MCF 10A (cell line): ENCODE data around the gene FEV. TPM values are rescaled to one million over a fixed set of nuclear protein-coding genes. Genes with fewer than 3 reads are reported as not detected.

Experiments used
- BruUV-seq: library from RNA; stranded (reverse); fragments of 400-500 nt; replicated peaks from 2 replicates; lab custom pipeline; 2021; lab: Mats Ljungman, UMichigan
- CTCF ChIA-PET: fragments of 300-600 bp; sonication (Branson Sonifier 250); formaldehyde crosslinking; extraction: SDS; loops from one replicate; lab custom pipeline; 2021; ENCODE audit warnings: antibody characterized with exemption, inconsistent platforms; lab: Yijun Ruan, JAX
- POLR2A ChIA-PET: fragments of 300-600, 350-650 bp; sonication (Branson Sonifier 250); formaldehyde crosslinking; extraction: SDS; loops from one replicate; lab custom pipeline; 2020; ENCODE audit warnings: antibody characterized with exemption, inconsistent platforms; lab: Yijun Ruan, JAX
- DNase-seq: peaks from one replicate; pipeline ENCODE4 v3.0.0-alpha.2; 2018; ENCODE audit not compliant: unreplicated experiment
- H3K27ac Mint-ChIP-seq: one replicate; pipeline ENCODE4 v1.8.0; 2022; ENCODE audit warnings: mild to moderate bottlenecking, low read depth, mixed read lengths; ENCODE audit not compliant: unreplicated experiment
- H3K27me3 Mint-ChIP-seq: one replicate; pipeline ENCODE4 v1.8.0; 2022; ENCODE audit warnings: mixed read lengths; ENCODE audit not compliant: insufficient read depth, unreplicated experiment
- H3K36me3 Mint-ChIP-seq: one replicate; pipeline ENCODE4 v1.8.0; 2022; ENCODE audit warnings: mild to moderate bottlenecking, moderate library complexity, mixed read lengths; ENCODE audit not compliant: insufficient read depth, unreplicated experiment
- H3K4me1 Mint-ChIP-seq: one replicate; pipeline ENCODE4 v1.8.0; 2022; ENCODE audit warnings: mixed read lengths; ENCODE audit not compliant: insufficient read depth, unreplicated experiment
- H3K4me3 Mint-ChIP-seq: one replicate; pipeline ENCODE4 v1.8.0; 2022; ENCODE audit warnings: mild to moderate bottlenecking, moderate library complexity, mixed read lengths; ENCODE audit not compliant: unreplicated experiment
- H3K9me3 Mint-ChIP-seq: one replicate; pipeline ENCODE4 v1.8.0; 2022; ENCODE audit warnings: mixed read lengths; ENCODE audit not compliant: unreplicated experiment
- intact Hi-C: fragments of 100-400 bp; cut with micrococcal nuclease; formaldehyde crosslinking; loops from 2 replicates; pipeline ENCODE4 v1.14.1; 2022
- total RNA-seq: library from RNA; stranded (reverse); gene quantifications from 2 replicates; pipeline ENCODE4 v1.2.3, GENCODE V29; 2022
- TF ChIP-seq, protein P1 (sequence below): fragments of 200-600 bp; IDR thresholded peaks from one replicate; pipeline ENCODE4 v1.8.0; 2022; ENCODE audit warnings: antibody characterized with exemption, mild to moderate bottlenecking; ENCODE audit not compliant: unreplicated experiment

The FEV gene
- total RNA-seq, 1 experiment from 2014 or later: not detected

DNA sequence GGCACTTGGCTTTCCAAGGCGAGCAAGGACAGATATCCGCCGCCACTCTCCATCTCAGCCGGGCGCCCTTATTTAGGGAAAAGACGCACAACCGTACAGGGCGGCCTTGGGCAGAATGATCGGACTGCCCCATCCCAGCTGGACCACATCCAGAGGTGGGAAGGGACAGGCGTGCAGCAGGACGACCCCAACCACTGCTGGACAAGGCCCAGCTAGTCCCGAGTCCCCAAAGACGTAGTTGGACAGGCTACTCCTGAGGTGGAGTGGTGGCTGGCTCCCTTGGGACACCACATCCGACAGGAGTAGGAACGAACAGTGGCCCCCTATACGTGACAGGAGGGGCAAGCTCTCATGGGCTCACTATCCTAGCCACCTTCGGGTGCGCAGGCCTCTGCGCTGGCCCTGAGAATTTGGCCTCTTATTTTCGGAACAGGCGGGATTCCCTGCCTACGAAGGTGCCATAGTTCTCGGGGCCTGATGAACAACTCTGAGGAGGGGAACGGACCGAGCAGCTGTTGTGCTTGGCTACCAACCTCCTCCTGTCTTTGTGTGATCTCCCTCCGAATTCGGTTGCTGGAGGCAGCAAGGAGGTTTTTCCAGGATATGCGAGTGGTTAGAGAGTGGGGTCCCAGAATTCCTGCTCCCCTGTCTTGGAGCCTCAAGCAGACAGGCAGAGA lies 2.3 kb downstream of the FEV start:
- H3K27me3 Mint-ChIP-seq: peaks cover 90% of the 10 kb centered on the region
- DNase-seq: no peak
- CTCF ChIA-PET: interaction anchor here (0.5 to 3.9 kb wide), 7 partner anchors 12 to 962 kb away, joined by 3 to 23 read pairs (median 4); no protein-coding TSS in a partner anchor
- peaks cover 7% of the 10 kb centered on the region for H3K36me3 Mint-ChIP-seq
- H3K4me3 Mint-ChIP-seq: no peak overlapping the region
- no peak overlapping the region for H3K27ac Mint-ChIP-seq
- TF ChIP-seq, protein P1, sequence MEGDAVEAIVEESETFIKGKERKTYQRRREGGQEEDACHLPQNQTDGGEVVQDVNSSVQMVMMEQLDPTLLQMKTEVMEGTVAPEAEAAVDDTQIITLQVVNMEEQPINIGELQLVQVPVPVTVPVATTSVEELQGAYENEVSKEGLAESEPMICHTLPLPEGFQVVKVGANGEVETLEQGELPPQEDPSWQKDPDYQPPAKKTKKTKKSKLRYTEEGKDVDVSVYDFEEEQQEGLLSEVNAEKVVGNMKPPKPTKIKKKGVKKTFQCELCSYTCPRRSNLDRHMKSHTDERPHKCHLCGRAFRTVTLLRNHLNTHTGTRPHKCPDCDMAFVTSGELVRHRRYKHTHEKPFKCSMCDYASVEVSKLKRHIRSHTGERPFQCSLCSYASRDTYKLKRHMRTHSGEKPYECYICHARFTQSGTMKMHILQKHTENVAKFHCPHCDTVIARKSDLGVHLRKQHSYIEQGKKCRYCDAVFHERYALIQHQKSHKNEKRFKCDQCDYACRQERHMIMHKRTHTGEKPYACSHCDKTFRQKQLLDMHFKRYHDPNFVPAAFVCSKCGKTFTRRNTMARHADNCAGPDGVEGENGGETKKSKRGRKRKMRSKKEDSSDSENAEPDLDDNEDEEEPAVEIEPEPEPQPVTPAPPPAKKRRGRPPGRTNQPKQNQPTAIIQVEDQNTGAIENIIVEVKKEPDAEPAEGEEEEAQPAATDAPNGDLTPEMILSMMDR: no peak
- peaks cover 15% of the 10 kb centered on the region for H3K4me1 Mint-ChIP-seq
- POLR2A ChIA-PET: no interaction called here
- intact Hi-C loops: loop anchor here (5.0 kb wide), 1 partner anchor 105 kb away; no protein-coding TSS in a partner anchor
- BruUV-seq: no TSS peak
- no peaks in the 10 kb centered on the region for H3K9me3 Mint-ChIP-seq

DNA sequence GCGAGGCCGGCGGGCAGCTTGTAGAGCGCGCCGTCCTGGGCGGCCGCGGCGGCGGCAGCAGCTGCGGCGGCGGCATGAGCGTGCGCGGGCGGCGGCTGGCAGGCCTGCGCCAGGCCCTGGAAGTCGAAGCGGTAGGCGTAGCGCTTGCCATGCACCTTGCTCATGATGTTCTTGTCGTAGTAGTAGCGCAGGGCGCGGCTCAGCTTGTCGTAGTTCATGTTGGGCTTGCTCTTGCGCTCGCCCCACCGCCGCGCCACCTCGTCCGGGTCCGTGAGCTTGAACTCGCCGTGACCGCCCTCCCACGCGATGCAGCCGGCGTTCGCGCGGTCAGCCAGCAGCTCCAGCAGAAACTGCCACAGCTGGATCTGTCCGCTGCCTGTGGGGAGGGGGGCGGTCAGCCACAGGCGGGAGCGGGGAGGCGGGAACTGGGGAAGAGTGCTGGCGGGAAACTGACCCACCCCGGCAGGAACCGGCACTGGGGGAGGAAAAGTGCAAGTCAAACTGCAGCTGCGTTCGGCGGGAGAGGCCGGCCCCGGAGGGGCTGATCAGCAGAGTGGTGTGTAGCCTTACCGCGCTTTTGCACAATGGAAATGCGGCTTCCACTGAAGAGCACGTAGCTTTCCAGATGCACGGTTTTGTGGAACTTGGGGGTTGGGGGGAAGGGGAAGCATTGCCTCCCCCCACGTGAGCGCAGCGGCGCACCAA lies 3.0 kb downstream of the FEV start:
- peaks cover 7% of the 10 kb centered on the region for H3K36me3 Mint-ChIP-seq
- ChIA-PET POLR2A (interaction anchor here (0.6 kb wide), 1 partner anchor 495 kb away, joined by 3 read pairs; no protein-coding TSS in a partner anchor), CTCF (interaction anchor here (0.5 to 3.9 kb wide), 12 partner anchors 13 to 963 kb away, joined by 3 to 23 read pairs (median 4); no protein-coding TSS in a partner anchor)
- no peak for DNase-seq
- TF ChIP-seq, protein P1: no peak
- no peak overlapping the region for H3K27ac Mint-ChIP-seq
- intact Hi-C loops: loop anchor here (5.0 kb wide), 1 partner anchor 105 kb away; no protein-coding TSS in a partner anchor
- H3K27me3 Mint-ChIP-seq: peaks cover 90% of the 10 kb centered on the region
- BruUV-seq: no TSS peak
- H3K4me1 Mint-ChIP-seq: peaks cover 15% of the 10 kb centered on the region
- H3K4me3 Mint-ChIP-seq: no peak overlapping the region
- no peaks in the 10 kb centered on the region for H3K9me3 Mint-ChIP-seq

DNA sequence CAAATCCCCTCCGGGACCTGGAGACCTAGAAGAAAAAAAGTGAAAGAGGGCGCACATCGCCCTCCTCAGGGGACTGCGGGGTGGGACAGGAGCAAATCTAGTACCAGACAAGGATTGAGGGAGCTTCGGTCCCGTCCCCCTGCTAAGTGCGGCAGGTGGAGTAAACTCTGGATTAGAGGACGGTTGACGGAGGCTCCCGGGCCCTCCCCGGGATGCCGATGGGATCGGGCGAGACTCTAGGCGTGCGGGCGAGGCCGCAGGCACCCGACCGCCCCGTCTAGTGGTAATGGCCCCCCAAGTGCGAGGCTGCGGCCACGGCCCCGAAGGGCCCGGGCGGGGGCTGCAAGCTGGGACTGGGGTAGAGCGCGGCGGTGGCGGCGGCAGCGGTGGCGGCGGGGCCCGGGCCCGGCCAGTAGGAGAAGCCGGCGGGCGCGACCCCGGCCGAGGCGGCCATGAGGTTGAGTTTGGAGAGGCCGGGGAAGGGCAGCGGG lies 3.5 kb downstream of the FEV start:
- CTCF ChIA-PET: interaction anchor here (0.5 to 3.9 kb wide), 13 partner anchors 14 to 272 kb away, joined by 3 to 23 read pairs (median 4); partner anchors contain the start of gene TUBA4B
- H3K27ac Mint-ChIP-seq: no peak overlapping the region
- no peak for DNase-seq
- H3K27me3 Mint-ChIP-seq: peaks cover 90% of the 10 kb centered on the region
- no TSS peak for BruUV-seq
- H3K4me1 Mint-ChIP-seq: peaks cover 15% of the 10 kb centered on the region
- no peaks in the 10 kb centered on the region for H3K9me3 Mint-ChIP-seq
- TF ChIP-seq, protein P1: no peak
- H3K4me3 Mint-ChIP-seq: peak overlapping the region; percentile 56
- intact Hi-C loops: loop anchor here (5.0 kb wide), 1 partner anchor 104 kb away; no protein-coding TSS in a partner anchor
- POLR2A ChIA-PET: interaction anchor here (0.6 kb wide), 1 partner anchor 495 kb away, joined by 3 read pairs; no protein-coding TSS in a partner anchor
- peaks cover 2% of the 10 kb centered on the region for H3K36me3 Mint-ChIP-seq
